ENCODE results near the gene INPP5D.

DNA sequence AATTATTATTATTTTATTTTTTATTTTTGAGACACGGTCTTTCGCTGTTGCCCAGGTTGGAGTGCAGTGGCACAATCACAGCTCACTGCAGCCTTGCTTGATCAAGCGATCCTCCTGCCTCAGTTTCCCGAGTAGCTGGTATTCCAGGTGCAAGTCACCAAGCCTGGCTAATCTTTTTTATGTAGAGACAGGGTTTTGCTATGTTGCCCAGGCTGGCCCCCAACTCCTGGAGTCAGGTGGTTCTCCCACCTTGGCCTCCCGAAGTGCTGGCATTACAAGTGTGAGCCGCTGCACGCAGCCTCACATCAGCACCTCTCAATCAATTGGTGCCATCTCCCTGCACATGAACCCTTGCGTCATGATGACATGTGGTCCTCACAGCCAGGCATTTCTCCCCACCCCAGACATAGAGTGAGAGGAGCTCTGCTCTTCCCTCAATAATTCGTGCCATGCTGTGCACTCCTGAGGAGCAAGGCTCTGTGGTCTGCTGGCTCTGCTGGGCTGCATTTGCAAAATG is 5.9 kb downstream of the INPP5D start:
- TF ChIP-seq FOXM1 (IDR thresholded peaks at IDR 0.05; ENCODE audit: low read depth) (no peak), GABPA (IDR thresholded peaks at IDR 0.05; ENCODE audit: low read depth) (no peak), RAD21 (IDR thresholded peaks at IDR 0.05; ENCODE audit: low read length) (no peak), RCOR1 (IDR thresholded peaks at IDR 0.05; ENCODE audit: low read length) (no peak), SIN3A (IDR thresholded peaks at IDR 0.05; ENCODE audit: borderline replicate concordance, low read depth, low read length) (no peak), ELF1 (IDR thresholded peaks at IDR 0.05) (no peak), POLR2AphosphoS5 (IDR thresholded peaks at IDR 0.05; ENCODE audit: low read depth, low read length) (no peak), EZH2phosphoT487 (IDR thresholded peaks at IDR 0.05; ENCODE audit: borderline replicate concordance, low read depth) (no peak), EP300 (IDR thresholded peaks at IDR 0.05; ENCODE audit: borderline replicate concordance in 1 of 2, low read depth in 1 of 2, low read length in 1 of 2) (no peak), TCF12 (IDR thresholded peaks at IDR 0.05) (no peak)
- TF ChIP-seq, protein P1, sequence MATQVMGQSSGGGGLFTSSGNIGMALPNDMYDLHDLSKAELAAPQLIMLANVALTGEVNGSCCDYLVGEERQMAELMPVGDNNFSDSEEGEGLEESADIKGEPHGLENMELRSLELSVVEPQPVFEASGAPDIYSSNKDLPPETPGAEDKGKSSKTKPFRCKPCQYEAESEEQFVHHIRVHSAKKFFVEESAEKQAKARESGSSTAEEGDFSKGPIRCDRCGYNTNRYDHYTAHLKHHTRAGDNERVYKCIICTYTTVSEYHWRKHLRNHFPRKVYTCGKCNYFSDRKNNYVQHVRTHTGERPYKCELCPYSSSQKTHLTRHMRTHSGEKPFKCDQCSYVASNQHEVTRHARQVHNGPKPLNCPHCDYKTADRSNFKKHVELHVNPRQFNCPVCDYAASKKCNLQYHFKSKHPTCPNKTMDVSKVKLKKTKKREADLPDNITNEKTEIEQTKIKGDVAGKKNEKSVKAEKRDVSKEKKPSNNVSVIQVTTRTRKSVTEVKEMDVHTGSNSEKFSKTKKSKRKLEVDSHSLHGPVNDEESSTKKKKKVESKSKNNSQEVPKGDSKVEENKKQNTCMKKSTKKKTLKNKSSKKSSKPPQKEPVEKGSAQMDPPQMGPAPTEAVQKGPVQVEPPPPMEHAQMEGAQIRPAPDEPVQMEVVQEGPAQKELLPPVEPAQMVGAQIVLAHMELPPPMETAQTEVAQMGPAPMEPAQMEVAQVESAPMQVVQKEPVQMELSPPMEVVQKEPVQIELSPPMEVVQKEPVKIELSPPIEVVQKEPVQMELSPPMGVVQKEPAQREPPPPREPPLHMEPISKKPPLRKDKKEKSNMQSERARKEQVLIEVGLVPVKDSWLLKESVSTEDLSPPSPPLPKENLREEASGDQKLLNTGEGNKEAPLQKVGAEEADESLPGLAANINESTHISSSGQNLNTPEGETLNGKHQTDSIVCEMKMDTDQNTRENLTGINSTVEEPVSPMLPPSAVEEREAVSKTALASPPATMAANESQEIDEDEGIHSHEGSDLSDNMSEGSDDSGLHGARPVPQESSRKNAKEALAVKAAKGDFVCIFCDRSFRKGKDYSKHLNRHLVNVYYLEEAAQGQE (IDR thresholded peaks at IDR 0.05; ENCODE audit: low read depth, low read length), result no peak
- TF ChIP-seq, protein P2, sequence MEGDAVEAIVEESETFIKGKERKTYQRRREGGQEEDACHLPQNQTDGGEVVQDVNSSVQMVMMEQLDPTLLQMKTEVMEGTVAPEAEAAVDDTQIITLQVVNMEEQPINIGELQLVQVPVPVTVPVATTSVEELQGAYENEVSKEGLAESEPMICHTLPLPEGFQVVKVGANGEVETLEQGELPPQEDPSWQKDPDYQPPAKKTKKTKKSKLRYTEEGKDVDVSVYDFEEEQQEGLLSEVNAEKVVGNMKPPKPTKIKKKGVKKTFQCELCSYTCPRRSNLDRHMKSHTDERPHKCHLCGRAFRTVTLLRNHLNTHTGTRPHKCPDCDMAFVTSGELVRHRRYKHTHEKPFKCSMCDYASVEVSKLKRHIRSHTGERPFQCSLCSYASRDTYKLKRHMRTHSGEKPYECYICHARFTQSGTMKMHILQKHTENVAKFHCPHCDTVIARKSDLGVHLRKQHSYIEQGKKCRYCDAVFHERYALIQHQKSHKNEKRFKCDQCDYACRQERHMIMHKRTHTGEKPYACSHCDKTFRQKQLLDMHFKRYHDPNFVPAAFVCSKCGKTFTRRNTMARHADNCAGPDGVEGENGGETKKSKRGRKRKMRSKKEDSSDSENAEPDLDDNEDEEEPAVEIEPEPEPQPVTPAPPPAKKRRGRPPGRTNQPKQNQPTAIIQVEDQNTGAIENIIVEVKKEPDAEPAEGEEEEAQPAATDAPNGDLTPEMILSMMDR (IDR thresholded peaks at IDR 0.05), result no peak
- TF ChIP-seq, protein P3, sequence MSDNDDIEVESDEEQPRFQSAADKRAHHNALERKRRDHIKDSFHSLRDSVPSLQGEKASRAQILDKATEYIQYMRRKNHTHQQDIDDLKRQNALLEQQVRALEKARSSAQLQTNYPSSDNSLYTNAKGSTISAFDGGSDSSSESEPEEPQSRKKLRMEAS (IDR thresholded peaks at IDR 0.05; ENCODE audit: low read depth), result no peak
- TF ChIP-seq, protein P4, sequence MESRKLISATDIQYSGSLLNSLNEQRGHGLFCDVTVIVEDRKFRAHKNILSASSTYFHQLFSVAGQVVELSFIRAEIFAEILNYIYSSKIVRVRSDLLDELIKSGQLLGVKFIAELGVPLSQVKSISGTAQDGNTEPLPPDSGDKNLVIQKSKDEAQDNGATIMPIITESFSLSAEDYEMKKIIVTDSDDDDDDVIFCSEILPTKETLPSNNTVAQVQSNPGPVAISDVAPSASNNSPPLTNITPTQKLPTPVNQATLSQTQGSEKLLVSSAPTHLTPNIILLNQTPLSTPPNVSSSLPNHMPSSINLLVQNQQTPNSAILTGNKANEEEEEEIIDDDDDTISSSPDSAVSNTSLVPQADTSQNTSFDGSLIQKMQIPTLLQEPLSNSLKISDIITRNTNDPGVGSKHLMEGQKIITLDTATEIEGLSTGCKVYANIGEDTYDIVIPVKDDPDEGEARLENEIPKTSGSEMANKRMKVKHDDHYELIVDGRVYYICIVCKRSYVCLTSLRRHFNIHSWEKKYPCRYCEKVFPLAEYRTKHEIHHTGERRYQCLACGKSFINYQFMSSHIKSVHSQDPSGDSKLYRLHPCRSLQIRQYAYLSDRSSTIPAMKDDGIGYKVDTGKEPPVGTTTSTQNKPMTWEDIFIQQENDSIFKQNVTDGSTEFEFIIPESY (IDR thresholded peaks at IDR 0.05; ENCODE audit: borderline replicate concordance, low read depth), result no peak
